Inflammatory macrophage treated with lipopolysaccharide for 4 hours (primary cell): ENCODE measurements around the gene PAPPA.

ENCODE experiments used
- DNase-seq: peaks from one replicate; pipeline ENCODE4 v3.0.0-alpha.2; 2020

PAPPA gene

DNA sequence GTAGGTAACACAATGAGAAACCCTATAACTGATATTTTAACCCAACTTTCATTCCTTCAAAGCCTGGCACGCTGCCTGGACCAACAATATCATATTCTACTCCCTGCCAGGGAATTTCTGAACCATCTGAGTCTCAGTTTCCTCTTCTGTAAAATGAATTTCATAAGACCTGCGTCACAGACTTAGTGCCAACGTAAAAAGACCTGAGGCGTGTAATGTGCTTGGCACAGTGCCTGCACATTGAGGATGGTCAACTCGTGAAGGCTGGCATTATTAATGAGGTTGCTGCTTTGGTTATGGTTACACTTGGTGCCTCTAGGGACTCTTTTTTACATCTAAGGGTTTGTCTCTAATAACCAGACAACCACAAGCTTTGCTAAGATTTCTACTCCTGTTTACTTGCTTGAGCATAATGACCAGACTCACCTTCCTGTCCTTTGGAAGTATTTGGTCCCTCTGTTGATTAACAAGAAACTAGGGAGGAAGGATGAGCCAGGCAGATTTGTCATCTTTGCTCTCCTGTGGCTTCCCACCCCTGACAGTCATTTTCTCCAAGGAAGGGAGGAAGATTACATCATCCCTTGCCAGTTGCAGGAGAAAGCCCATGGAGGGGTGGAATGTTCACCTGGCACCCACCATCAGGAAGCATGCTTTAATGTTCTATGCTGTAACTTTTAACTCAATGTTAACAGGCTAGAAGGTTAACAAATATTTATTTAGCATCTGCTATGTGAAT lies 79.0 kb downstream of the PAPPA start:
- DNase-seq, result no peak

DNA sequence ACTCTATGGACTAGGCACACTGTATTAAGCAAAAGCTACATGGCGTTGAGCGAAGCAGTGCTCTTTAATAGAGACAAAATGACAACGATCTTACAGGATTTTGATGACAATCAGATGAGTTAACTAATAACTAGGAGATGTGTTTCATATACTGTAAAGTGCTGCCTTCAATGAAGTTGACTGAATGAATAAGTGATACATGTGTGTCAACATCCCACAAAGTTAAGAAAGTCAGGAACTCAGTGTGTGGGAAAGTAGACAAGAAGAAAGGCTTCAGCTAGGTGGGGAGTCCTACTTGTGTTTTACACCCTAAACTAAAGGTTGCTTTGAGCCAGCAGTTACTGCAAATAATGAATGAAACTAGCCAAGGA lies 79.6 kb downstream of the PAPPA start:
- DNase-seq, result no peak

DNA sequence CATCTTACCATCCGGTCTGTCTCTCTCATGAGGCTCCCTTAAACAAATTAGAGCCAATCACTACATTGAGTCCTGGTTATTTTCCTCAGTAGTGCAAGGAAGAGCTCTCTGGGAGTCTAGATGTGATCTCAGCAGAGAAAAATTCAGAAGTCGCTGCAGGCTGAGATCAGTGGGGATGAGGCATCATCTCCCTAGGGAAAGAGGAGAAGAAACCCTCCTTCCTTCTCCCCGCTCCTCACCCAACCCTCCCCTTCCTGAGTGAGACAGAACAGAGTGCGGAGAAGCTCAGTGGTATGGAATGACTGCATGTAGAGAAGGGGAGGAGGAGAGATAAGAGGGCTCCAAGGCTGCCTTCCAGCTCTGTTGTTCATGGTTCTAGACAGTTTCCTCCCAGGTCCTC lies 80.5 kb downstream of the PAPPA start:
- no peak for DNase-seq

DNA sequence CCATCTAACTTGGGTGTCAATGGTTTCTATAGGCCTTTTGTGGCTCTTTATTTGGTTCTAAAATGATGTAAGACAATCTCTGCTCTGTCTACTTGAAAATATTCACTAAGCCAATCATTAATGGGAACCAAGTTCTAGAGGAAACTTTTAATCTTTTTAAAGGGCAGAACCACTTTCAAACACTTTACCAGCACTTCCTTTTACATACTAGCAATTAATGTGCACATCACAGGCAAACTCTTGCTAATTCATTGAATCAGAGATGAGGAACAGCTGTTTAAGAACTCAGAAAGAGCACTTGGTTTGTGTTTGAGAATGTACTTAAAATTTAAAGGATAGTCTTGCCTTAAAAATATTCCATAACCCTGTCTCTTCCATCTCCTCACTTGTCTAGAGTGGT lies 83.4 kb downstream of the PAPPA start:
- no peak for DNase-seq

DNA sequence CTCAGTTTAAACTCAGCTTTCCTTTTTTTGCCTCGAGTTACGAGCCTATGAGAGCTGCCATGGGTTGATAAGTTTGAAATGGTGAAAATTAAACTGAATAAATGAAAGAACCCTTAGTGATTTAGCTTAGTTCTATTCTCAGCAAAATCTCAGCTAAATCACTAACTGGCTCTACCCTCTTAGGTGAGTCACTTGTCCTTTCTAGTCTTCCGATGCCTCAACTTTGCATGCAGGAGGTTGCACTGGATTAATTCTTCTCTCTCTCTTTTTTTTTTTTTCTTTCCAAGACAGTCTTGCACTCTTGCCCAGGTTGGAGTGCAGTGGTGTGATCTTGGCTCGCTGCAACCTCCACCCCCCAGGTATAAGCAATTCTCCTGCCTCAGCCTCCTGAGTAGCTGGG lies 83.9 kb downstream of the PAPPA start:
- DNase-seq, result no peak

DNA sequence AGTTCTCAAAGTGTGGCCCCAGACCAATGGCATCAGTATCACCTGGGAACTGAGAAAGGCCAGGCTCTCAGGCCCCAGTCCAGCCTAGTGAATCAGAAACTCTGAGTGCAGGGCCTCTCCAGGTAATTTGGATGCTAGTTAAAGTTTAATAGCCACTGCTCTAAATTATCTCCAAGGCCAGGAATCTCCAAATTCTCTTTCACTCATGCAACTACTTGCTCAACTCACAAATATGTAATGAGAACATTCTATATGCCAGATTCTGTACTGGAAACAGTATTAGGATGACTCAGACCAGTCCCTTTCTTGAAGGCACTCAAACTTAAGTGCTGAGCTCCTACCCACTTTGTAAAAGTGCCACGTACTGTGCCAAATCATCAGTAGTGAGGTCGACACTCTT lies 84.6 kb downstream of the PAPPA start:
- DNase-seq, result no peak

DNA sequence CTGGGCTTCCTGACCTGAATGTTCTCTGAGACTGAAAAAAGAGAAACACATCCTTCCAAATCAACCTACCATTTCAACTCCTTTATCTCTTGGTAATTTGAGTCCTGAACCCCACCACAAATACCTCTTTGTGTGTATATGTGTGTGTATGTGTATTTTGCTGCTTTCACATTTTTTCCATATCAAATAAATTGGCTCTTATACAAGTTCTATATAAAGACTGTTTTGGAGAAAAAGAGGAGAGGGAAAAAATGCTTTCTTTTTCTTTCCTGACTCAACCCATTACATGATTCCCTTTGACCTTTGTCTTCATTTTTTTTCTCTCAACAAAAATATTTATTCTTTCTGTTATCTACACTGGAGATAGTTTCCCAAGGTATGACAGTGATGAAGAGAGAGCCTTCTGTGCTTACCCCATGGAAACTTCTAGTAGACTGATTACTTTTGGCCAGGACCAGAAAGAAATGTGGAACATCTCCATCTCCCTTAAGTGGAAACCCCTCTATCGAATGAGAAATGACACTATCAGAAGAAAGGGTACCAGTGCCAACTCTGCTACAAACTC lies 85.3 kb downstream of the PAPPA start:
- DNase-seq, result no peak

DNA sequence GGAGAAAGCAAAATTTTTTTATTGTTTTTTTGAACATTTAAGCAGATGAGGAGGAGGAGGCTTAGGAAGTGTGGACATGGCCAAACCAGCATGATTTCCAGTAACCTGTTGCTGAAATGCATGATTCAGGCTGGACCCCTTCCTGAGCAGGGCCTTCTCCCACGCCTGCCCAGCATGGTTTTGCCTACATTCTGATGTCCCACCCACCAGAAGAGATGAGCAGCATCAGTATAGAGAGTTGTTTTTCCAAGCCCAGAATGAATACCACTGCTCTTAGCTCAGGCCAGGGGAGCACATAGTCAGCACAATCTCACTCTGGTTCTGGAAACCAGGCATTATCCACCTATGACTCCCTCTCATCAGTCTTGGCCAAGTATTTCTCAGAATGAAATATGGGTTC lies 90.1 kb downstream of the PAPPA start:
- no peak for DNase-seq

DNA sequence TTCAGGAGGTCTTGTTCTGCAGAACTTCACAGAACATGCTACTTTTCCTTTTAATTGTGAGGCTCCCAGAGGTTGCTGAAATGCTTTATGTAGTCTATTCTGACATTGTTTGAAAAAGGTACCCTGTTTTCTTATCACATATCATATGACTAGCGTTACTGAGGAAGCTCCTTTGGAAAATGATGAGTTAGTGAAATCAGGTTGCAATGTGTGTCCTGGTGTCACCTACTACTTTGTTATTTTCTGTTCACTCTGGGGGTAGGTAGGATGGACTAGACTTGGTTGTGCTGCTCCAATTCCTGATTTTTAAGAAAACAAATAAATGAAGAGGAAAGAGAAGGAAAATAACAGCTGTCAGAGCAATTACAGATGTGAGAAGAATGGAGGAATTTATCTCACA lies 93.7 kb downstream of the PAPPA start:
- DNase-seq, result no peak

DNA sequence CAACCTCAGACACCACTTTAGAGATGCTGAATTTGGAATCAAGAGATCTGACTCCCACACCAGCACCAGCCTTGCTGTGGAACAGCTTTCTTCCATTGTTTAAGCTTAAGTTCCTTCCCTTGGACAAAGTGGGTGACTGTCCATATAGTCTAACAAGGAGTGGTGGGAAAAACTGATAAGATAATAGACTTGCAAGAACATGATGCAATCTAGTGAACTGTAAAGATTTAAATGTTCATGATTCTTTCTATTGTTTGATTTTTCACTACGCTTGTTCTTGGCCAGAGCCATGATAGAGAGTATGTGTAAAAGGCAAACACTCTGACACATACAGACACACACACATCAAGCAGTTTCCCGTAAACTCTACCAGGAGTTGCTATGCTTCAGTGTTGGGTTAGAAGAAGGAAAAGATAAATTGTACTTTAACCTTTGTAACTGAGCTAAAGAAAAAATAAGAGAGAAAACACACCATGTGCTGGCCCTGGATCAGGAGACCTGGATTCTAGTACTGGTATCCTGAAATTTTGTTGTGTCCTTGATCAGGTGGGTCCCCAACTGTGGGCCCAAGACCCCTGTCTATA lies 94.3 kb downstream of the PAPPA start:
- no peak for DNase-seq

DNA sequence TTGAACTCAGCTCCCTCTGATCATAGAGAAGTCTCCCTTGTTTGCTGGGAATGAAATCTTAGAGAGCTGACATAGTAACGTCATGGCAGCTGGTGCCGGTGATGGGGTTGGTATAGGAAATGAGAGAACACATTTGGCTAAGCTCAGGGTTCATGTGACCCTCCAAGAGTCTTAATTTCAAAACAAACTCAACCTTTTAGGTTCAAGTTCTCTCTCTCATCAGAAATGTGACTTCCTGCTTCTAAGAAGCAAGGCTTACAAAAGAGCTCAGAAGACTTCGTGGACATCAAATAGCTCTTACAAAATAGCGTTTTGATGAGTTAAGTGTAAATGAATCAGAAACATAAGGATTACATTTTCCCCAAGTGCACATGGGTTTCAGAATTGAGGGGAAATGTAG lies 97.3 kb downstream of the PAPPA start:
- no peak for DNase-seq

DNA sequence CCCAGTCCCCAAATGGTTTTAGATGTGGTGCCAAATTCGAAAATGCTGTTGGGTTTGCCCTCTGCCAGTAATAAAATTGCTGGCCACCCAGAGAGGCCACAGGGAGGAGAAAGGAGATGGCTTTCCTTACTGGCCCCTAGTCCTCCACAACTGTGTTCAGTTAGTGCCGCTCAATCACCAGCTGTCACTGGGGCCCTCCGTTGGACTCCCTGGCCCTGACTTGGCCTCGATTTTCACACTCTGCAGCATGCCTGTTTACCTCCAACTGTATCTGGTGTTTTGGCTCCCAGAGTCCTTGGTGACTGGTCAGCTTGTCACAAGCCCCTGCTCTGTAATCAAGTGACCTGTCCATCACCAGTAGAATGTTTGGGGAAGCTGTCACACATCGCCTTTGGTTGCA lies 97.8 kb downstream of the PAPPA start:
- no peak for DNase-seq

DNA sequence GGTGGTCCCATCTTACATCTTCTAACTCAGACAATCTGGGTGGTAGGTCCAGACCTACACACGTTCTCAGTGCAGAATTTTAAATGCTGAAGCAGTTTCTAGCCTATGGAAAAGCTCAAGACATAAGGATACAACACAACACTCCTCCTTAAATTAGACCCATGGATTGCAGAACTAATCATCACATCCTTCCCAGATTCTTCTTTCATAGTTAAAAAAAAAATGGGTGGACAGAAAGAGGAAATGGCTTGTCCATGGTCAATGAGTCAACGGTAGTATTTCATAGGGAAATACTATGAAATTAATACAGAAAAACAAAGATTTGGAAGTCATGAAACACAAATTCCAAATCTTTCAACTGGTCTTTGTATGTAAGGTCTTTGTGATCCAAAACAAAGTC lies 106.9 kb downstream of the PAPPA start:
- no peak for DNase-seq

DNA sequence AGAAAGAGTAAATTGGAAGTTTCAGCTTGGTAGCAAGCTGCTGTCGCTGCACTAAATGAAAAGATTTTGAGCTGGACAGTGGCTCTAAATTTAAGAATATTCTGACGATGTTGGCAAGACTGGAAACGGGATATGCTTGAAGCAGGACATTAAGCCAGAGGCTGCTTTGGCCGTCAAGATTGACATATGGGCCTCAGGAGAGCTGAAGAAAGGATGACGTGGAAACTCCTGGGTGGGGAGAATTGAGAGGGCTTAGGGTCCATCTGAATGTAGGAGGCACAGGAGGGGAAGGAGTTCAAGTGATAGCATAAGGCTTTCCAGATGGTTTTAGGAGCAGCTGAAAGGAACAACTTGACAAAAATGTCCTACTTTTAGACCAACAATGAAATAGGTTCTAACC lies 108.9 kb downstream of the PAPPA start:
- DNase-seq, result no peak

DNA sequence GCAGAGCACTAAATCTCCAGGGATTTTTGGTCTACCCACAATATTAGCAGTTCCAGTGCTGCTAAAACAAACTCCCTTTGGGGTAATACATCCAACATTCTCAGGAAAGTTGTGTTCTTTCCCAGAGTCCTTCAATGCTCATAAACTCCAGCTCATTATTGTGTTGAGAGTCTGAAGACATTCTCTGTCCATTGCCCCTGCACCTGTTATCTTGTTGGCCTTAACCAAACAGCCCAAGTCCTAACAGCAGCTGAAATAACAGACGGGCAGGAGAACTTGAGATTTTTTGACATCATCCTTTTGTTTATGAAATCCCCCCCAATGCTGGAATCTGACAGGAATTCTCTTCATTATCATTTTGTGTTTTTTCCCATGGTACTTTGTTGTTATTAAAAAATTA lies 110.8 kb downstream of the PAPPA start:
- no peak for DNase-seq

DNA sequence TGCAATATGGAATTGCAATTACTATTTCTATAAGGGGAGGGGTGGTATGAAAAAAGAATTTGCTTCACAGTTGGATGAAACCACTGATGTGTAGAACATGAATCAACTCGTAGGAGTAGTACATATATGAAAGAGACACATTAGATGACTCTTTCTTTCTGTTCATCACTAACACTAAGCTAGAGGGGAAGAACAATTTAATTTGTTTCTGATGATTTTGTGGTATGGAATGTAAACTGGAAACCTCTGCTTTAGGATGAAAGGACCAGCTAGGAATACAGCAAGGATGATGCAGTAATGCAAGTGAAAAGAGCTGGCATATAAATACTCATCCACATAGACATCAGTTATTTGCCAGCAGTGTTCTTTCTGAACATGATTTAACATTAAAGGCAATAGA lies 113.4 kb downstream of the PAPPA start:
- DNase-seq, result no peak

DNA sequence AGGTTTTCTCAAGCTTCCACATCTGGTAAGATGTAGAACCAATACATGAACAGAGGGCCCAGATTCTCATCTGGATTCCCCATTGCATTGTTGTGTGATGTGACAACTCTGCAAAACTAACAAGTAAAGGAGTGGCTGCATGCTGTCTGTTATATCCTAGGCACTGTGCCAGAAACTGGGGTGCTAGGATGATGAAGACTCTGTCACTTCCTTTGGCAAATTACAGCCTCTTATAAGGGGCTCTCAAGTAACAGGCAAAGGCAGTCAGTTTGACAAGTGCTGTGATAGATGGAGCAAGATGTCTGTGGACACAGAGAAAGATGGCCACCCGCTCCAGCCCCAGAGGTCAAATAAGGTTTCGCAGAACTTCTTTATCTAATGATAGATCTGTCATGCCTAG lies 115.7 kb downstream of the PAPPA start:
- no peak for DNase-seq

DNA sequence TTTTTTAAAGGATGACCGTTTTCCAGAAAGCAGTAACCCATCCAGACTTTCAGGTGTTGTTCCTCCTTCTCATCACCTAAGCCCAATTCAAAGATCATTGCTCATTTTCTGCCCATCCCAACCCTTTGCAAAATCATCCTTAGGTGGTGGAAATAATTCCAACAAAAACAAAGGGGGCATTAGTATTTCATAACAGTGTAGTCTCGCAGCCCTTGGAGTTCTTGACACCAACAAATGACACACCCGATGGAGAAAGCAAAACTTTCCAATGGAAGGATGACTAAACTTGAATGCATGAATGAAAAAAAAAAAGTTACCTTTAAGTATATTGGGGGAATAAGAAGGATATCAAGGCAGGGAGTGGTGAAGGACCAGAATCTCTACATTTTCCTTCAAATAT lies 117.0 kb downstream of the PAPPA start:
- no peak for DNase-seq

DNA sequence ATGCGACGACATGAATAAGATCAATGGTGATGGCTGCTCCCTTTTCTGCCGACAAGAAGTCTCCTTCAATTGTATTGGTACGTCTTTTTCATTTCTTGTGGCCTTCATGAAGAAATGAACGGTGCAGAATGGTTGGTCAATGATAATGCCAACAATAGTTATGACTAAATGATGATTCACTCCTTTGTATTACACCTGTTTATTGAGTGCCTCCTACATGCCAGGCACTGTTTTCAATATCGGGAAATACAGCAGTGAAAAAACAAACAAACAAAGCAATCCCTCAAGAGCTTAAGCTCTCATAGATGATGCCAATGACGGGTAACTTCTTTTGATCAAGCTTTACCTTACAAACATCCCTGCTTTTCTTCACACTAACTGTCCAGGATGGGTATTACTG lies 117.7 kb downstream of the PAPPA start:
- no peak for DNase-seq

DNA sequence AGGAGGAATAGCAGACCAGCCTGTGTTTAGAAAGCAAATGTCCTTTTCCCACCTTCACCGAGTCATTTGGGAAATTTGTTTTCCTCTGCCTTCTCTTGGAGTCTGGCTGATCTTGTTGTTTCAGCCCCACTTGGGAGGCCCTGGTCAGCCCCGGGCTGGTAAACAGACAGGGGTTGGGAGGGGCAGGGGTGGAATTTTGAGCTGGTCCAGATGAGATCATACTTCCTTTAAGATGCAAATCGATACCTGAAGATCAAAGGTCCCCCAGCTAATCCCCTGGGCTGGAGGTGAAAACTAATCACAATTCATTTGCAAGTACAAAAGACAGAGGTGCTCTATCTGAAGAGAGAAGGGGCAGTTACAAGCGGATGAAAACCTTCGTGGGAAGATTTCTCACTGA lies 118.4 kb downstream of the PAPPA start:
- no peak for DNase-seq

DNA sequence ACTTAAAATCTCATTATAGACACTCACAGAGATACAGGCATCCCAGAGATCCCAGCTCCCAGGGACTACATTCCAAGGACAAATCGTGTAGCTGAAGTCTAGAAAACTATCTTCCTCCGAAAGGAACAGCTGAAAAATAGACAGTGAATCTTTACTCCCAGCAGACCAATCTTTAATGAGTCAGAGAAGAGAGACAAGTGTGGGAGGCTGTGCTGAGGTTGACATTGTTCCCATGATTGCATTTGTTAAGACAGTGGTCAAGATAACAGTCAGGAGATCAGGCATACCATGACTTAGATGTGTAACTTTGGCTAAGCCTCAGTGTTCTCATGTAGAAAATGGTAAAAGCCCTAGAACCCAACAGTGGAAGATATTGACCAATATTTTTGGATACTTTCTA lies 120.7 kb downstream of the PAPPA start:
- DNase-seq, result no peak

DNA sequence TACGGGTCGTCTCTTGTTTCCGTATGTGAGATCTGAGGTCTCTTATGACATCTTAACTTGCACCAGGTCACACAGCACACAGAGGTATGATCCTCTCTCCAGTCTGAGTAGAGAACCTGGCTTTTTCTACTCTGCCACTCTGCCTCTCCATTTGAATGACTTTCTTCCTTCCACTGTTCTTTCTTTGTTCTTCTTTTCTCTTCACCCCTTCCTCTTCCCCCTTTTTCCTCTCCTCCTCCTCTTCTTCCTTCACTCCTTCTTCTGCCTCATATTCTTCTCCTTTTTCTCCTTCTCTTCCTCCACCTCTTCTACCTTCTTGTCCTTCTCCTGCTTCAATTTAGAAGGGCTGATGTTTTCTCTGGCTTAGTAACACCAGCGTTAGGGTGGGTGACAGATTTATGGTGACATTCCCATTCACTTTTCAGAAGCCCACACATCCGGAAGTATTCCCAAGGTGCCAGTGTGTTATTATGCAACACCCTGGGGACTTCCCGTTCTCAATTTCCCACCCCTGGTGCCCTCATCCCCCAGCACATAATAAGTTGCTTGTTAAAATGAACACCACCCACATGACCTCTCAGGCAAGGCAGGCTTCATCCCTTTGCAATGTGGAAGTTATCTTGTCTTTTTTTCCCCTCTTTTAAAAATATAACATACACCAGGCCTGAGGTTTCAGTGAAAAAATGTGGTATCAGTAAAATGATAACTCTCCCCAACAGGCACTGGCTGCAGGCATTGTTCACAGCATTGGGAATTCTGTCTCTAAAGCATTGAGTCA lies 122.0 kb downstream of the PAPPA start:
- DNase-seq, result no peak

DNA sequence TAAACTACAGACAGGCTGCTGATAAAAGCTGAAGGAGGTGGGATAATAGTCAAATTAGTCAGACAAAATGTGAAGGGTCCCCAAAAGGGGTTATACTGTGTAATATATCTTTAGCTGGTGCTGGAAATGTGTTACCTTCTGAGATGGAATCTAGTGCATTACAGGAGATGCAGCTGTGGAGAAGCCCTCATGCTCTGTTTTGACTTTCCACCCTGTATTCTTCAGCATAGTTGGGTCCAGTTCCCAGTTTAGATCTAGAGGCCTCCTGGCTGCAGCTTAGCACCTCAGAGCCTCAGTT lies 122.6 kb downstream of the PAPPA start:
- DNase-seq, result no peak

DNA sequence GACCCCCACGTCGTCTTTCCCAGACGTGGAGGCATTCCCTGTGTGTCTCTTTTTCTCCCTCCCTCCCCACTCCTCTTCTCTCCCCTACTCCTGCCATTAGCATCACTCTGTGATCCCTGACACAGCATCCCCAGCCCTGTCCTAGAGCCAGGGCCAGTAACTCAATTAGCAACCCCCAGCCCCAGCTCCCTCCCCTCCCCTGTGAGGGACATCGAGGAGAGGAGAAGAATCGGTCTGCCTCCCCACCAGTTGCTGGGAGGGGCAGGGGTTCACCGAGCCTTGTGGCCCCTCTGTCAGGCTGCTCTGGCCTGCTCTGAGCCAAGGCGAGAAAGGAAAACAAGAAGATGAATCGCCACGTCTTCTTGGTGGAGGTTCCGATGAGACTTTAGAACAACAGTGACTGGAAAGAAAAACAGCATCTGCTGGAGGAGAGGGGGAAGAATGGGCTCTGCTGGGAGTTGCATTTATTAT lies 123.1 kb downstream of the PAPPA start:
- DNase-seq, result no peak
